GM18526 (cell line): ENCODE data around the gene PFN3.

Experiments
- POLR2A ChIP-seq: IDR thresholded peaks from 3 replicates; pipeline ENCODE4 v1.6.1; 2011; ENCODE audit not compliant: insufficient read length; ENCODE audit errors: extremely low read depth

PFN3 gene

GRCh38 chr5:177373806-177374205 is 26.7 kb downstream of the PFN3 start:
- TF ChIP-seq POLR2A: no peak

GRCh38 chr5:177372910-177373309 is 27.6 kb downstream of the PFN3 start:
- no peak for TF ChIP-seq POLR2A

GRCh38 chr5:177372034-177372896 is 28.2 kb downstream of the PFN3 start:
- no peak for TF ChIP-seq POLR2A

GRCh38 chr5:177371120-177372033 is 29.1 kb downstream of the PFN3 start:
- TF ChIP-seq POLR2A: no peak

GRCh38 chr5:177370488-177371119 is 29.9 kb downstream of the PFN3 start:
- no peak for TF ChIP-seq POLR2A

- peak; percentile 6 for TF ChIP-seq POLR2A
Measured at GRCh38 chr5:177369645-177370440, 30.6 kb downstream of the PFN3 start.

GRCh38 chr5:177368869-177369644 is 31.4 kb downstream of the PFN3 start:
- no peak for TF ChIP-seq POLR2A

- TF ChIP-seq POLR2A: no peak
Measured at GRCh38 chr5:177367981-177368868, 32.2 kb downstream of the PFN3 start.

GRCh38 chr5:177367323-177367848 is 33.1 kb downstream of the PFN3 start:
- TF ChIP-seq POLR2A: no peak

GRCh38 chr5:177366528-177367322 is 33.7 kb downstream of the PFN3 start:
- TF ChIP-seq POLR2A: no peak

GRCh38 chr5:177365845-177366527 is 34.5 kb downstream of the PFN3 start:
- TF ChIP-seq POLR2A: no peak

- no peak for TF ChIP-seq POLR2A
Measured at GRCh38 chr5:177364159-177364962, 36.1 kb downstream of the PFN3 start.
